NT2/D1 (cell line): Measurements from ENCODE around the gene MAL.

Experiments used
- SUZ12 ChIP-seq: IDR thresholded peaks from 2 replicates; pipeline ENCODE4 v1.6.1; 2011; ENCODE audit not compliant: insufficient read length, insufficient read depth; ENCODE audit errors: extremely low read depth
- YY1 ChIP-seq: IDR thresholded peaks from 2 replicates; pipeline ENCODE4 v1.6.1; 2011; ENCODE audit not compliant: insufficient read length, insufficient read depth
- ZNF274 ChIP-seq: IDR thresholded peaks from 2 replicates; pipeline ENCODE4 v1.6.1; 2011; ENCODE audit warnings: mild to moderate bottlenecking, low read depth, low read length

DNA sequence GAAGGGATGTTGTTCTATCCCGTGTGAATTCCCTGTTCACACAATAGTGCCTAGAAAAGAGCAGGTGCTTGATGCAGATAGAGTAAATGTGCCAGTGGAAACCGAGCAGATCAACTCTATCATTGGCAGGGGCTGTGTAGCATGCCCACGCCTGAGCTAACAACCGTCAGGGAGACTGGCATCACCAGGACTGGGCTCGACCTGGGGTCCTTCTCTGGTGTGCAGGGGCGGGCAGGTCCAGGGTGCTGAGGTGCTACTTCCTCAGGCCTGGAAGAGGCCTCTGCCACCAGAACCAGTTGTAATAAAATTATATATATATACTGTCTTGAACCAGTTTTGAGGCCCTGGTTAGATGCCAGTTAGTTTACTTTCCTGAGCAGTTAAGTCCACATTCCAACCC is 11.8 kb upstream of the MAL start:
- TF ChIP-seq SUZ12 (no peak), YY1 (no peak), ZNF274 (no peak)
